GM19372 (cell line): Measurements from ENCODE around the gene HMG20B.

ENCODE experiments used
- ATAC-seq: cut with Tn5 transposase; IDR thresholded peaks from one replicate; pipeline ENCODE4 v1.9.1; 2021; ENCODE audit warnings: mild to moderate bottlenecking, low read depth, moderate library complexity; ENCODE audit not compliant: unreplicated experiment

Gene HMG20B

DNA sequence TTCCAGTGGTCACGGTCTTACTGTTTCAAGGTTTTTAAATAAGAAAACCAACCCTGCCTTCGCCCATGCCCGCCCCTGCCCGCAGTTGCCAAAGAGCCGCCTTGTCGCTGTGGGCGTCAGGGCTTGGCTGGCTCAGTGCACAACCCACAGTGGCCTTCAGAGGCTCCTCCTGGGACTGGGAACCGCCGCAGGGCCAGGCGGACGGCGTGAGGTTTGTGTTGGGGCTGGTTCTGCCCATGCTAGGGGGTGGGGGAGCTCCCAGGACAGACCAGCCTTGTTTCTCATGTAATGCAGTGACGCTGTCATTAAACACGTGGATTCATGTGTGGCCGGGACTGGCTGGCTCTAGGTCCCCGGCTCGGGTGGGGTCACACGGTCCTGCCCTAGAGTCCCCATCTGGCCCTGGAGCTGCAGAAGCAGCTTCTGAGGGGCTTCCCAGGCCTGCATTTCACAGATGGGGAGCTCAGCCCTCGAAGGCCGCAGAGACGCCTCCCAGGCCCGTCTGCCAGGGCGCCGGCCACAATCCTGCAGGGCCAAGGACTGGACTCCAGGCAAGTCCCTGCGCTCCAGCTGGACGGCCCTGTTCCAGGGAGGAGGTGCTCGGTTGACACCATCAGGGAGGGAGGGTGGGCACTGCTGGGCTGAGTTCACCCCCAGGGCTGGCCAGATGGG is 36.2 kb upstream of the HMG20B start:
- ATAC-seq: no peak

DNA sequence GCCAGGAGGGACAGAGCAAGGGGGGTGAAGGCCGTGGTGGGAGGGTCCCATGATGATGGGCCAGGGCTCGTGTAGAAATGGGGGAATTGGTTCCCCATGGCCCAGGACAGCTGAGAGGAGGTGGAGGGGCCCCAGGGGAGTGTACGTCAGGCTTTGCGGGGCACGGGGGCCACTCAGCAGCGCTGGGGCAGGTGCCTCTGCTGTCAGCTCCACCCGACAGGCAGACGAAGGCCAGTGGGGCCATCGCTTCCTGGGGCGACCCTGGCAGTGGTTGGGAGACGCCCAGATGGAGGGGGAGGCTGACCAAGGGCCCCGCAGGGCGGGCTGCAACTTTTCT is 35.7 kb upstream of the HMG20B start:
- no peak for ATAC-seq

DNA sequence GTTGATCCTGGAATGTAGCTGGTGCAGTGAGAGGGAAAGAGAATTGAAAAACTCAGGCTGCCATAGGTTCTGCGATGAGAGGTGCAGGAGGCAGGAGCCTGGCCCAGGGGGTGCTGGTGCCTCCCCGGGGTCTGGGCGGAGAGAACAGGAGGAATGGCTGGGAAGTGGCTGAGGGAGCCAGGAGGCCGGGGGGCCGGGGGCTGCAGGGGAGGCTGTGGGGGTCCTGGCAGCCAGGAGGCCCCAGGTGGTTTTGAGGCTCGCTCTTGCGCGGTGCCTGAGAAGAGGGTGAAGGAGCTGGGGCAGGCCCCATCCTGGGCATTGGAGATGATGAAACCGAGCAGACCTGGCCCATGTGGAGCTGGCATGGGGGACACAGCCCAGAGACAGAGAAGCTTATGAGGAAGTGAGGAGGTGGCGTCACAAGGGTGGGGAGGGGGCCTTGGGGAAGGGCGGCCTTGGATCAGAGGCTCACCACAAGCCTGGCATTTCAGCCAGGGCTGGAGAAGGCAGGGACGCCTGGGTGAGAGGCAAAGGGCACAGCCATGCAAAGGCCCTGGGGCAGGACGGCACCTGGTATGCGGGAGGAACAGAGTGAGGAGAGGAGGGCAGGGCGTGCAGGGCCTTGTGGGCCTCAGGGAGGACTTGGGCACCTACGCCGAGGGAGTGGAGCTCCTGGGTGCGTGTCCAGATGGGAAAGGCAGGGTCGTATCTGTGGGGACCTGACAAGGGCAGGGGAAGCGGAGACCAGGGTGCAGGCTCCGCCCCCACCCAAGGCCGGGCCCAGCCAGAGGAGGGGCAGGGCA is 35.1 kb upstream of the HMG20B start:
- ATAC-seq: no peak

DNA sequence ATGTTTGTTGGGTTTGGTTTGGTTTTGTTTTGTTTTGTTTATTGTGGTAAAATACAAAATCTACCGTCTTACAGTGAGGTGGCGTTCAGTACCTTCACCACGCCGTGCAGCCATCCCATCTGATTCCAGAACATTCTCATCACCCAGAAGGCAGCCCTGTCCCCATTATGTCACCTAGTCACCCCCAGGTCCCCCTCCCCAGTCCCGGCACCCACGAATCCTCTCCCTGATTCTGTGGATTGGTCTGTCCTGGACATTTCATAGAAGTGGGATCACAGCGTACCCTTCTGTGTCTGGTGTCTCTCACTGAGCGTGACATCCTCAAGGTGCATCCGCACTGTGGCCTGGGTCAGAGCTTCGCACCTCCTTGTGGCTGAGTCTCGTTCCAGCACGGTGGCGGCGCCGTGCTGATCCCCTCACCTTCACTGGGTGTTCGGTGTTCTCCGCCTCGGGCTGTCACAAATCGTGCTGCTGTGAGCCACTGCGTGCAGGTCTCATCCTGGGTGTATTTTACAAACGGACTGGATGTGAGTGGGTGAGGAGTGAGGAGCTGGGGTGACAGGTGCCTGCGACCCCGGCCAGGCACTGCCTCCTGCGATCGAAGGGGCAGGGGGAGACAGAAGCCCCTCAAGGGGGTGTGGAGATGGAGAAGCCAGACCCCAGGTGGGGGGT is 34.4 kb upstream of the HMG20B start:
- no peak for ATAC-seq

DNA sequence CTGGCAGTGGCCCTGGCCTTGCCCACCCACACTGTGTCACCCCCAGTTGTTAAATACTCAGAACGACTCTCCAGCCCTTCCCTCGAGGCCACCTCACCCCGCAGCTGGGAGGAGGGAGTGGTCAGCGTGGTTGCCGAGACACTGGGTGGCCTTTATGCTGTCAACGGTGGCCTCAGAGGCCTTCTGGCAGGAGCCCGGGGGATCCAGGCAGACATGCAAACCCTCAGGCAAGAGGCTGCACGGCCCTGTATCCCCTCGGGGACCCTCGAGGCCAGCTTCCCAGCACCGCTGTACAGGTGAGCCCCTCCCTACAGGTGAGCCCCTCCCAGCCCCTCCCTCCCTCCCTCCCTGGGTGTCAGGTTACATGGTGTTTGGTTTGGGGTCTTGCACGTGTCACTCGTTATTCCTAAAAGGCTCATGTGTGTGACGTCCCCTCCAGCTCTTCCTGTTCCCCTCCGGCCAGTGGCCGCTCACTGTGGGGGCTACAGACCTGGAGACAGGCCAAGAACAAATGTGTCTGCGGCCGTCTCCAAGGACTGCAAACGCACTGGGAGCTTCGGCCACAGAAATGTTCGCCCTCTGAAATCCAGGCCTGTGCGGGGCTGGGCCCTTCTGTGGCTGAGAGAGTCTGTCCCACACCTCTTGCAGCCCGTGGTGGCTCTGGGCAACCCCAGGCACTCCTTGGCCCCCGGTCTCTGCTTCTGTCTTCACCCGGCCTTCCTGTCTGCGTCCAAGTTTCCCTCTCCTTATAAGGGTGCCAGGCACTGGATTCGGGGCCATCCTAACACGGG is 33.6 kb upstream of the HMG20B start, which contains the start of gene TEKTIP1:
Gene TEKTIP1 (plus strand): TSS at position 210 of the 791 bp plus-strand sequence. CDS start 4 bp downstream, at position 214.
- ATAC-seq: no peak

DNA sequence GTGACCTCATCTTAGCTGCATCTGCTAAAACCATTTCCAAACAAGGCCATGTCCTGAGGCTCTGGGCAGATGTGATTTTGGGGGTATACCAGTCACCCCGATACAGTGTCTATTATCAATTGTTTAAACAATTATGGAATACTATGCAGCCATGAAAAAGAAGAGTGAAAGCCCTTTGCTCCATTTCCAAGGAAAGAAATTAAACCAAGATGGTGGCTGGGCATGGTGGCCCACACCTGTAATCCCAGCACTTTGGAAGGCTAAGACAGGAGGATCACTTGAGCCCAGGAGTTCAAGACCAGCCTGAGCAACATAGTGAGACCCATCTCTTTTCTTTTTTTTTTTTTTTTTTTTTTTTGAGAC is 33.0 kb upstream of the HMG20B start:
- ATAC-seq: no peak

DNA sequence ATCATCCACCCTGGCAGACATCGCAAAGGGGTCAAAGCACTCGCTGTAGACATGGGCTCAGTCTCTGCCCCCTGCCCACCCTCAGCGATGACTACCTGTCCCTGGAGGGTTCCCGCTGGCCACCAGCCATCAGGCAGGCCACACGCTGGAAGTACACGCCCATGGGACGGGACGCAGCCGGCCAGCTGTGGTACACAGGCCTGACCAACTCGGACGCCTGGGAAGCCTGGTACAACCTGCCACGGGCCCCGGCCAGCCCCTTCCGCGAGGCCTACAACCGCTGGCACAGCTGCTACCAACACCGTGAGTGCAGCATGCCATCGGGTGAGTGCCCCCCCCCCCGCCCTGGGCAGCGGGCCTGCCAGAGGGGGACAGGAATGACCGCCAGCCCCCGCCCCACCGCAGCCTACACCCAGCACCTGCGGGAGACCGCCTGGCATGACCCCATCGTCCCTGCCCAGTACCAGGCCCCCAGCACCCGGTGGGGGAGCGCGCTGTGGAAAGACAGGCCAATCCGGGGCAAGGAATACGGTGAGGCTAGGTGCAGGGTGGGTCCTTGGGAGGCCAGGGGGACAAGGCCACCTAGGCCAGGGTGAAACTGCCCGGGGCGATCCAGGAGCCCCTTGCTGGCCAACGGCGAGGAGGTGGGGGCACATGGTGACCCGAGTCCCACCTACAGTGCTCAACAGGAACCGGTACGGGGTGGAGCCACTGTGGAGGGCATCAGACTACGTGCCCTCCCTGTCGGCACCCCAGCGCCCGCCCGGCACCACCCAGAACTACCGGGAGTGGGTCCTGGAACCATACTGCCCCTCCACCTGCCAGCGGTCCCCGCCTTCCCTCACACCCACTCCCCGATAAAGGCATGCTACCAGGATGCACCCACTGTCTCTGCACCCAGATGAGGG is 29.3 kb upstream of the HMG20B start:
- ATAC-seq: no peak

DNA sequence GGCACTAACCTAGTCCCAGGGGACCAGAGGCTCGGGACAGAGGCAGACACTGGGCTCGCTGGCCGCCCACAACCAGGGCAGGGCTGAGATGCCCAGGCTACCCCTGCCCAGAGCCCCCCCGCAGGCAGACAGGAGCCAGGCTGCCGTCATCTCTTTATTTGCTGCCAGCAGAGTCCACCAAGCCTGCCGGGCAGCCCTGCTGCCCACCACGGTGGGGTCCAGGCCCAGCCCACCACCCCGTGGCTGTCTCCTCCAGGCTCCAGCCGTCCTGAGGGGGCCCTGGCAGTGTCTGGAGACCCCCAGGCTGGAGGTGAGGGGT is 28.7 kb upstream of the HMG20B start:
- ATAC-seq: no peak

DNA sequence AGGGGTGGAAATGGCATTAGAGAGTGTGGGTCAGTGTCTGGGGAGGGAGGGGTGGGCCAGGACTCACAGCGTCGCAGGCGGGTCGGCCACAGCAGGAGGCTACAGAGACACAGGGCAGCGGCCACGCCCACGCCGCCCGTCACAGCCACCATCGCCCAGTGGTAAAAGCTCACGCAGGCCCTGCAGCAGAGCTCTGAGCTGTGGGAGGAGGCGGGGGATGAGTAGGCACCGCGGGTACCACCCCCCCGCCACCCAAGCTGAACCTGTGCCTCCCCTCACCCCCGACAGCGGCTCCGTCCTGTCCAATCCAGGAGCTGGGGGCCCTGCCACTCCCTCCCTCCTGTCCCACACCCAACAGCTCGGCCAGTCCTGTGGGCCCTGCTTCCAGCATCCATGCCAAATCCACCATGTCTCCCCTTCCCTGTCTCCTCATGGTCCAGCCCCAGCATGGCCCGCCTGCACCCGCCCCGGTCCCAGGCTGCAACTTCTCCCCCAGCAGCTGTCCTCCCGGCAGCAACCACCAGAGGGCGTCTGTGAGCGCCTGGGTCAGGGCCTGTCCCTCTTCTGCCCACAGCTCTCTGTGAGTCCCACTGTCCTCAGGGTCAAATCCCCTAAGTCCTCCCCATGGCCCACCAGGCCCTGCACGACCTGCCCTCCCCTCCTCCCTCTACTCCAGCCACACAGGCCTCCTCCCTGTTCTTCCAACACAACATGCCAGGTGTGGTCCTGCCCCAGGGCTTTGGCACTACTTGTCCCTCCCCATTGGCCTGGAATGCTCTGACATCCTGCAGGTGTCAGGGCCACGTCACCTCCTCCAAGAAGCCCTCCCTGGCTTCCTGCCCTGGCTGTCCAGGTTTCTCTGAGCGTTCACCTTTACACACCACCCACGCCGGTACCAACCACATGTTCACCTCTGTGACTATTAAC is 27.7 kb upstream of the HMG20B start:
- no peak for ATAC-seq

DNA sequence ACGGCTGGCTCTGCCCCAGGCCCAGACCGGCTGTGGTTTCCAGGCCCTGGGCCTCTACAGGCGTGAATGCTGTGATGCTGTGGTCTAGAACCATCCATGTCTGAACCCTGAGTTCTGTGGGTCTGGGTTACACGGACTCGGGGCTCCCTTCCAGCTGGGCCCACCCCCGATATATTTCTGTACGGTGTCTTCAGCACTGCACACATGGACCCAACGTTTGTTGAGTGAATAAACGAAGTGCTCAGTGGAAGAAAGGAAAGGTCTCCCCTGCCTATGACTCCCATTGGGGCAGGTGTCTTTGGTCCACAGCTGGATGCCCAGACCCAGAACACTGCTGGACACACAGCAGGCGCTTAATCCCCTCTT is 27.1 kb upstream of the HMG20B start:
- ATAC-seq: no peak

DNA sequence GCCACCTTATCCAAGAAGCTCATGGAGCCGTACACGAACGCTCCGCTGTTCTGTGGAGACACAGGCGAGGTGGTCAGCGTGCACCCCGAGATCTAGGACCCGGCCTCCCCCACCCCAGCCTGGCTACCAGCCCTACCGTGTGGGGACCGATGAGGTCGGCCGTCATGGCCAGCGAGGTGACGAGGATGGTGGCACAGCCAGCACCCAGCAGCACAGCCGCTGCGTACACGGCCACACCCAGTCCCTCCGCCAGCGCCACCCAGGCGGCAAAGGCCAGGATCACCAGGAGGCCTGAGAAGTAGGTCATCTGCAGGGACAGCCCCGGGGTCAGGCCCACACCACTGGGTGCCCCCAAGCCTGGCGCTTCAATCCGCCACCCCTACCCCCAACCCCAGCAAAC is 26.6 kb upstream of the HMG20B start:
- ATAC-seq: no peak

DNA sequence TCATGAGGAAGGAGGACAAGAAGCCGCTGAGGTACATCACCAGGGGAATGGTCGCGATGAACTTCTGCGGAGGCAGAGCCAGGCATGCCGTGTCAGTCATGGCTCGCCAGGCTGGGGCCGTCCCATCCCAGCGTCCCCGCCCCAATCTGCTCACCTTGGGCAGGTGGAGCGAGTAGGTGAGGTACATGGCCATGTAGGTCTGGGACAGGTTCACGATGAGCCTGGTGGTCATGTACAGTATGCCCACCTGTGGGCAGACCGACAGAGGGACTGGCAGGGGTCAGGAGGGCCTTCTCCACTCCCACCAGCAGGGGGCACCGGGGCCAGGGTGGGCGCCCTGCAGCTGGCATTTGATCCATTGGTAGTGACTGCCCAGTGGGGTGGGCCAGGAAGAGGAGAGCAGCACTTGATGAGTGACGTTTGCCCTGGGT is 25.4 kb upstream of the HMG20B start:
- ATAC-seq: no peak

DNA sequence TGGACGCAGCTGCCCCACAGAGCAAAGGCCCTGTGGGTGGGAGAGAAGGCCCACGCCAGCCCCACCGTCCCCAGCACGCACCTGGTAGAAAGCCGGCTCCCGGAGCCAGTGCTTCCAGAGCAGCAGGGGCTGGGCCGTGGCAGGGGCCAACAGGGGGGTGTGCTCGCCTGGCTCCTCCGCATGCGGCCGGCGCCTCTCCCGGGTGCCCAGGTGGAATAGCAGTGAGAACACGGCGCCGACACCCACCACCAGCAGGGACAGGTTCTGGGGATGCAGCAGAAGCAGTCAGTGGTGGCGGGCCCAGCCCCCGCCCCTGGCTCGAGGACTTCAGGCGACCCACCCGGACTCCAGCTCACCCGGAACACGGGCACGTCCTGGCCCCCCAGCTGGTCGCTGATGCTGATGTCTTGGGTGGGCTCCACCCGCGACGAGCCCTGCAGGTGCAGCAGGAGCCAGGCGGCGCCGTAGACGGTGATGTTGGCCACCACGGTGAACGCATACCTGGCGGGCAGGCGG is 24.9 kb upstream of the HMG20B start:
- ATAC-seq: no peak

DNA sequence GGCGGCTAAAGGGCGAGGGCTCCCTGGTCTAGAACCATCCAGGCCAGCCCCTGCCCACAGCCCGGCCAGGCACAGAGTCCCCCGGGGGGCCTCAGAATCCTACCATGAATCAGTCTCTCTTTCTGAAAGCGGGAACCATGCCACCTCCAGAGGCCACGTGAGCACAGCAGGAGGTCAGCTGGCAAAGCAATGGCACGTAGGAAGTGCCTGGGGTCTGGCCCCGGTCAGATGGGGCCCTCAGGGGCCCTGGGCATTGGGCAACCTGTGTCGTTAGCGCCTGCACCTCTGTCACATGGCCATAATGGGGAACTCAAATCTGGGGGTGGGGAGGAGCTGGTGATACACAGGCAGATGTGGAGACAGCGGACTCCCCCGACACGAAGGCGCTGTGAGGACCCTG is 24.1 kb upstream of the HMG20B start:
- ATAC-seq: no peak

DNA sequence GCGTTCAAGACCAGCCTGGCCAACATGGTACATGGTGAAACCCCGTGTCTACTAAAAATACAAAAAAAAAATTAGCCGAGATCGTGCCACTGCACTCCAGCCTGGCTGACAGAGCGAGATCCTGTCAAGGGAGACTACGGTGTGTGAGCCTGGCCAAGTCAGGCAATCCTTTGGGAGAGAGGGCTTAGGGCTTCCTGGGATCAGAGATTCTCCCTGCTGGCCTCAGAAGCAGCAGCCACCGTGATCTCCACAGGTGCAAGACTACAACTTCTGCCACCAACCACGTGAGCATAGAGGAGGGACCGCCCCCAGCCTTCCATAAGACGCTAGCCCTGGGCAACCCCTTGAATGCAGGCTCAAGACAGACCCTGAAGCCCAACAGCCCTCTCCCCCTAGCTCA is 22.9 kb upstream of the HMG20B start:
- ATAC-seq: no peak

DNA sequence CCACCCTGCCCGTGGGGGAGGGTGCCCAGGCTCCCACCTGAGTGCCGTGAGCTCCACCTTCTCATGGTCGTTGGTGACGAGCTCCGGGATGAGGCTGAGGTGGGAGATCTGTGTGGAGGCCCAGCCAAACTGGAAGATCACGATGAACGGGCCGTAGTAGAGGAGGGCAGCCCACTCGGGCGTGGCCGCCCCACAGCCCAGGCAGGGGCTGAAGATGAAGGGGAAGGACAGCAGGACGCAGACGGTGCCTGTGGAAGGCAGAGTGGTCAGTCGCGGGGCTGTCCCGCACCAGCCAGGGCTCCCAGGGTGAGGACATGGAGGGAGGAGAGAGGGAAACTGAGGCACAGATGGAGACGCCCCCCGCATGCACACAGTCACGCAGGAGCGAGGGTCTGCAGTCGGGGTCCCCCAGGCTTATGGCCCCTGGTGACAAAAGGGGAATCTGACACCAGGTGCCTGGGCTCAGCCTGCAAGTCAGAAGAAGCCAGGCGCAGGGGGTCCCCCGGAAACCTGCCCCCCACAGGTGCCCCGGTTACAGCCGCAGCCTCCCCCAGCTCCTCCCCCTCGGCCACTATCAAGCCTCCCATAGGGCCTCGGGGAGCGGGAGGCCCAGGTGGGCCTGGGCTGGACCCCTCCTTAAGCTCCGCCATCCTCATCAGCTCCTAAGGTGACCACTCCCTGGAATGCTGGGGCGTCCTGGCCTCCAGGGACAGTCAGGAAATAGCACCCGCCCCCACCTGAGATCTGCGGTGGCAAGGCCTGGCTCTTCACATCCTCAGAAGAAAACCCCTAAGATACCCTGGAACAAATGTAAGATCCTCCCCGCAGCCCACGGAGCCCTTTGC is 21.6 kb upstream of the HMG20B start:
- ATAC-seq: no peak

DNA sequence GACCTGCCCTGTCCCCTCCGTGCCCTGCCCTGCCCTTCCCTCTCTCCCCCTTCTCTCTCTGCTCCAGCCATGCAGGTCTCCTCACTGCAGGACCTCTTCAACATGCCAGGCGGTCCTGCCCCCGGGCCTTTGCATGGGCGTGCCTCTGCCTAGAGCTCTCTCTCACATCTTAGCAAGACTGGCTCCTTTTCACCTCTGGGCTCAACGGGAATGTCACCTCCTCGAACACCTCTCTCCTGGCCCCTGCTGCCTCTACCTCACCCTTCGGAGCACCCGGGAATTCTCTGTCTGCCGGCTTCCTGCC is 21.0 kb upstream of the HMG20B start:
- ATAC-seq: no peak
